GM19463 (cell line): ENCODE results near the gene PLEK2.
"Not testable (repeated sequence)": the region's sequence is repeated elsewhere in the genome, so short reads cannot be mapped to it uniquely, and the experiment has no call there.

Source experiments
- ATAC-seq: cut with Tn5 transposase; IDR thresholded peaks from one replicate; pipeline ENCODE4 v1.9.1; 2021; ENCODE audit warnings: mild to moderate bottlenecking, moderate library complexity; ENCODE audit not compliant: unreplicated experiment

Gene PLEK2

GRCh38 chr14:67429510-67430205, 17.7 kb upstream of the PLEK2 start:
- ATAC-seq = no peak

GRCh38 chr14:67428501-67429031, 16.6 kb upstream of the PLEK2 start:
- no peak for ATAC-seq

GRCh38 chr14:67426983-67427606, 15.1 kb upstream of the PLEK2 start:
- peak; percentile 74 for ATAC-seq

- ATAC-seq = no peak
These were observed 14.2 kb upstream of the PLEK2 start for GRCh38 chr14:67426161-67426560.

GRCh38 chr14:67425608-67426007, 13.6 kb upstream of the PLEK2 start:
- ATAC-seq = no peak

- no peak for ATAC-seq
These were observed 12.6 kb upstream of the PLEK2 start for GRCh38 chr14:67424539-67424938.

GRCh38 chr14:67423424-67423823, 11.5 kb upstream of the PLEK2 start:
- no peak for ATAC-seq

GRCh38 chr14:67421356-67422224, 9.6 kb upstream of the PLEK2 start:
- ATAC-seq = no peak

GRCh38 chr14:67420102-67420739, 8.3 kb upstream of the PLEK2 start:
- no peak for ATAC-seq

- ATAC-seq = no peak
These were observed 6.6 kb upstream of the PLEK2 start for GRCh38 chr14:67418401-67419191.

- no peak for ATAC-seq
These were observed 5.7 kb upstream of the PLEK2 start for GRCh38 chr14:67417633-67418032.

GRCh38 chr14:67416810-67417209, 4.8 kb upstream of the PLEK2 start:
- ATAC-seq = no peak

GRCh38 chr14:67416085-67416484, 4.1 kb upstream of the PLEK2 start:
- no peak for ATAC-seq

GRCh38 chr14:67415610-67416009, 3.6 kb upstream of the PLEK2 start:
- ATAC-seq = not testable (repeated sequence)

GRCh38 chr14:67413806-67414769, 2.1 kb upstream of the PLEK2 start:
- ATAC-seq = no peak

GRCh38 chr14:67411370-67411769, 595 bp downstream of the PLEK2 start:
- ATAC-seq = no peak

GRCh38 chr14:67410313-67410712, 1.7 kb downstream of the PLEK2 start:
- no peak for ATAC-seq

GRCh38 chr14:67409461-67409860, 2.5 kb downstream of the PLEK2 start:
- ATAC-seq = no peak
